Mesenchymal stem cell (in vitro differentiated cells and primary cell): ENCODE data around the gene PI4KA.
"Not testable (repeated sequence)": the region's sequence is repeated elsewhere in the genome, so short reads cannot be mapped to it uniquely, and the experiment has no call there.

Experiments
- DNase-seq: peaks from one replicate; pipeline ENCODE4 v3.0.0-alpha.2; 2013
- H2AFZ ChIP-seq: one replicate; pipeline ENCODE4 v1.6.1; 2013; ENCODE audit warnings: low read depth, mild to moderate bottlenecking, control low read depth, inconsistent platforms, low read length, moderate library complexity
- H2AK5ac ChIP-seq: 2 replicates; pipeline ENCODE4 v1.6.1; 2013; ENCODE audit warnings: low read length, moderate library complexity, mild to moderate bottlenecking, inconsistent platforms; ENCODE audit not compliant: severe bottlenecking
- H2BK120ac ChIP-seq: one replicate; pipeline ENCODE4 v1.6.1; 2013; ENCODE audit warnings: low read depth, mild to moderate bottlenecking, inconsistent platforms, low read length, moderate library complexity
- H2BK12ac ChIP-seq, 2 experiments: one replicate each; pipeline ENCODE4 v1.6.1; 2013; ENCODE audit warnings: inconsistent platforms in 2 of 2, low read length in 2 of 2, mild to moderate bottlenecking in 2 of 2, moderate library complexity in 2 of 2, control low read depth in 1 of 2
- H2BK15ac ChIP-seq: one replicate; pipeline ENCODE4 v1.6.1; 2013; ENCODE audit warnings: mild to moderate bottlenecking, low read depth, inconsistent platforms; ENCODE audit not compliant: poor library complexity, severe bottlenecking
- H2BK5ac ChIP-seq: 2 replicates; pipeline ENCODE4 v1.6.1; 2013; ENCODE audit warnings: low read depth, mild to moderate bottlenecking, low read length, control low read depth, inconsistent platforms; ENCODE audit not compliant: poor library complexity, severe bottlenecking
- H3K14ac ChIP-seq, 2 experiments: one replicate each; pipeline ENCODE4 v1.6.1; 2013; ENCODE audit warnings: inconsistent platforms in 2 of 2, low read length in 2 of 2, control low read depth in 1 of 2, mild to moderate bottlenecking in 1 of 2, moderate library complexity in 1 of 2
- H3K18ac ChIP-seq, 2 experiments: one replicate each; pipeline ENCODE4 v1.6.1; 2013; ENCODE audit warnings: inconsistent platforms in 2 of 2, low read length in 2 of 2, control low read depth in 1 of 2, low read depth in 1 of 2, mild to moderate bottlenecking in 1 of 2
- H3K23ac ChIP-seq, 2 experiments: one replicate each; pipeline ENCODE4 v1.6.1; 2013; ENCODE audit warnings: inconsistent platforms in 2 of 2, low read length in 2 of 2, mild to moderate bottlenecking in 2 of 2, moderate library complexity in 2 of 2, control low read depth in 1 of 2
- H3K27ac ChIP-seq: 2 replicates; pipeline ENCODE4 v1.5.1; 2013; ENCODE audit warnings: mild to moderate bottlenecking, moderate library complexity, low read length, control low read depth, inconsistent platforms; ENCODE audit not compliant: poor library complexity, severe bottlenecking
- H3K27me3 ChIP-seq, 2 experiments: 2 replicates each; pipeline versions ENCODE4 v1.6.1 to v1.7.0; 2013; ENCODE audit warnings: low read length in 2 of 2, mild to moderate bottlenecking in 2 of 2, moderate library complexity in 2 of 2, control low read depth in 1 of 2, inconsistent platforms in 1 of 2; ENCODE audit not compliant: control insufficient read depth in 1 of 2, insufficient read depth in 1 of 2
- H3K36me3 ChIP-seq, 2 experiments: 2 replicates each; pipeline versions ENCODE4 v1.6.1 to v1.7.0; 2013; ENCODE audit warnings: low read length in 2 of 2, control low read depth in 1 of 2, inconsistent platforms in 1 of 2, low read depth in 1 of 2, mild to moderate bottlenecking in 1 of 2; ENCODE audit not compliant: insufficient read depth in 2 of 2, control insufficient read depth in 1 of 2
- H3K4ac ChIP-seq, 2 experiments: one replicate each; pipeline ENCODE4 v1.6.1; 2013; ENCODE audit warnings: inconsistent platforms in 2 of 2, low read length in 2 of 2, mild to moderate bottlenecking in 2 of 2, moderate library complexity in 2 of 2, control low read depth in 1 of 2, low read depth in 1 of 2
- H3K4me1 ChIP-seq: 2 replicates; pipeline ENCODE4 v1.6.1; 2013; ENCODE audit warnings: low read depth, low read length, control low read depth; ENCODE audit not compliant: control insufficient read depth, insufficient read depth
- H3K4me2 ChIP-seq: 2 replicates; pipeline ENCODE4 v1.6.1; 2013; ENCODE audit warnings: low read length, mild to moderate bottlenecking, inconsistent platforms; ENCODE audit not compliant: poor library complexity, severe bottlenecking
- H3K4me3 ChIP-seq, 2 experiments: 2 replicates each; pipeline versions ENCODE4 v1.5.1 to v1.7.0; 2013; ENCODE audit warnings: low read length in 2 of 2, mild to moderate bottlenecking in 2 of 2, control low read depth in 1 of 2, low read depth in 1 of 2; ENCODE audit not compliant: insufficient read depth in 1 of 2
- H3K79me1 ChIP-seq: replicated peaks from 2 replicates; pipeline ENCODE4 v1.6.1; 2013; ENCODE audit warnings: mild to moderate bottlenecking, control low read depth, low read length, inconsistent platforms; ENCODE audit not compliant: poor library complexity, severe bottlenecking
- H3K9ac ChIP-seq: 2 replicates; pipeline ENCODE4 v1.7.0; 2013; ENCODE audit warnings: mild to moderate bottlenecking, low read length, moderate library complexity
- H3K9me3 ChIP-seq: 2 replicates; pipeline ENCODE4 v1.7.0; 2013; ENCODE audit warnings: mild to moderate bottlenecking, low read length; ENCODE audit not compliant: control insufficient read depth
- H4K8ac ChIP-seq: one replicate; pipeline ENCODE4 v1.6.1; 2013; ENCODE audit warnings: inconsistent platforms, mild to moderate bottlenecking, low read length, moderate library complexity
- H4K91ac ChIP-seq: one replicate; pipeline ENCODE4 v1.6.1; 2013; ENCODE audit warnings: mild to moderate bottlenecking, low read length, inconsistent platforms
- WGBS: methylation state at CpG from one replicate; pipeline ENCODE4 v1.1.7; 2013; ENCODE audit warnings: mixed read lengths; 5-methylcytosine and 5-hydroxymethylcytosine counted together

Gene PI4KA

DNA sequence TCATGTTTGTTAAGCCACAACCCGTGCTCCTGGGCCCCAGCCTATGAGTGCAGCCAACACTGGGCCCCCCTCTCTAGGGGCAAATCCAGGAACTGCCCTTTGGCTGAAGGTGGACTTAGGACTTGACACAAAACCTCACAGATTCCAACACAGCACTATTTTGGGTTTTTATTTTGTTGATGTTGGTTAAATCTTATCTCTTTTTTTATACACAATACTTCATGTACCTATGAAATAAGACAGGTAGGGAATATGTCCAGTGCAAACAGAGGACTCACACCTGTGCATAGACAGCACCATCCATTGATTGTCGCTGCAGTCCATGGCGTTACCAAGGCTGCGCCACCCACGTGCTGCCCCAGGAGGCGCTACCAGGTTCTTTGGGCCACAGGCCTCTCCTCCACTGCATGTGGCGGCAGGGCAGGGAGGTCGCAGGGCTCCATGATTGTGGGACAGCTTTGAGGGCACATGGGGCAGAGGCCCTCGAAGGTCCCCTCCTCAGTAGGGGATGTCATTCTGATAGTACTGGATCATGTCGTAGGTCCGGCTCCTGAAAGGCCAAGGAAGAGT lies 151.0 kb downstream of the PI4KA start:
- 96% methylated on average over 10 of the region's 11 CpGs for WGBS

DNA sequence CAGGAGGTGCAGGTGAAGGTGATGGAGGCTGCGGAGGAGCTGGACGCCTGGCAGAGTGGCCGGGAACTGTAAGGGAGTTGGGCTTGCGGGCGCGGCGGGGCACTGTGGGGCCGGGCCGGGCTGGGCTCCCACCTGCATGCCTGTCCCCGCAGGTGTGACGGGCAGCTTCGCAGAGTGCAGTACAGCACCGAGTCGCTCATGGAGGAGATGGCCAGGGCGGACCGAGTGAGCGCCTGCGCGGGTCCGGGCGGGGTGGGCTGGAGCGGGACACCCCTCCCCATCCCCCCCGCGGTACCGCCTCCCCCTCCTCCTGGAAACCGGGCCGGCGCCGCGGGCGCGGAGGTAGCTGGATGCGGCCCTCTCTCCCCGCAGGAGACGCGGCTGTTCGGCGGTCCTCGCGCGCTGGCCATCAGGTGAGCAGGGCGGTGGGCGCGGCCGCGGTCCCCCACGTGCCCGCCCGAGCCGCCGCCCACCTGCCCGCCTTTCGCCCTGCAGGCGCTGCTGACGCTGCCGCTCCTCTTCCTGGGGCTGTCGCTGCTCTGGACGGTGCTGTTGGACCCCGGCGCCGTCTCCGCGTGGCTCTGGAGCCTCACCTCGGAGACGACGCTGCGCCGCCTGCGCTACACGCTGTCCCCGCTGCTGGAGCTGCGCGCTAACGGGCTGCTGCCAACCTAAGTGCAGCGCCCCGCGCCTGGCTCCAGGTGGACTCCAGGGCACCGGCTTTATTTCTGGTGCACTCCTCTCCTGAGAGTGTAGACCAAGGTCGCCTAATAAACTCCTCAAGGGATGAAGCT lies 154.6 kb downstream of the PI4KA start:
- not testable (repeated sequence) for H3K9me3 ChIP-seq, H3K79me1 ChIP-seq, H3K4ac ChIP-seq, H3K23ac ChIP-seq, H2BK120ac ChIP-seq, DNase-seq, H4K91ac ChIP-seq, H3K27me3 ChIP-seq, H3K36me3 ChIP-seq, H2BK12ac ChIP-seq, H3K27ac ChIP-seq, H3K9ac ChIP-seq, H2BK15ac ChIP-seq, H3K14ac ChIP-seq, H2AFZ ChIP-seq, H3K4me1 ChIP-seq, H4K8ac ChIP-seq, H3K18ac ChIP-seq, H2AK5ac ChIP-seq, H2BK5ac ChIP-seq
- Histone ChIP-seq H3K4me2 (peak overlapping the region; percentile 68), H3K4me3 (peak overlapping the region in 1 of 2 experiments; percentile 47)
- WGBS: 3% methylated on average over 22 of the region's 79 CpGs

More for the DNA sequence above, 151.0 kb downstream of the PI4KA start:
- H3K36me3 ChIP-seq: peaks cover 8 to 19% of the 10 kb centered on the region in 2 experiments
- H3K79me1 ChIP-seq, H3K4me1 ChIP-seq, H3K4ac ChIP-seq, H3K9ac ChIP-seq, H3K23ac ChIP-seq, H4K8ac ChIP-seq, H4K91ac ChIP-seq, H2BK120ac ChIP-seq, H2BK5ac ChIP-seq, H3K14ac ChIP-seq, DNase-seq, H3K27ac ChIP-seq, H3K18ac ChIP-seq, H2BK12ac ChIP-seq, H2AK5ac ChIP-seq, H2AFZ ChIP-seq, H2BK15ac ChIP-seq, H3K9me3 ChIP-seq, H3K27me3 ChIP-seq, H3K4me3 ChIP-seq, H3K4me2 ChIP-seq: not testable (repeated sequence)

DNA sequence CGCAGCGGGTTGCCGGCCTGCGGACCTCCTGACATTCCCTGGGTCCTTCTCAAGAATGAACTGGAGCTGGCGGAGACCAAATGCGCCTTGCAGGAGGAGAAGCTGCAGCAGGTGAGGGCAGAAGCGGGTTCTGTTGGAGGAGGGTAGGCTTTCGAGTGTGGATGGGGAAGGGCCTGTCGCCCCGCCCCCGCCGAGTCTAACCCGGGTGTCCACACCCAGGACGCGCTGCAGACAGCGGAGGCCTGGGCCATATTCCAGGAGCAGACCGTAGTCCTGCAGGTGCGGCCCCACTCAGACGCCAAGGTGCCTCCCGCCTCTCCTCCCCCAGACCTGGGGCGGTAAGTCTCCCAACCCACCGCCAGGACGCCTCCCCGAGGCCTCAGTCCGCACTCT lies 155.2 kb downstream of the PI4KA start:
- H2BK12ac ChIP-seq, H2AFZ ChIP-seq, H3K9ac ChIP-seq, H3K14ac ChIP-seq, H3K18ac ChIP-seq, H3K27me3 ChIP-seq, H2BK15ac ChIP-seq, H3K79me1 ChIP-seq, H2BK5ac ChIP-seq, DNase-seq, H4K8ac ChIP-seq, H3K4me3 ChIP-seq, H3K4me1 ChIP-seq, H4K91ac ChIP-seq, H3K23ac ChIP-seq, H2AK5ac ChIP-seq, H3K9me3 ChIP-seq, H3K27ac ChIP-seq, H3K4ac ChIP-seq, H3K36me3 ChIP-seq, H2BK120ac ChIP-seq: not testable (repeated sequence)
- H3K4me2 ChIP-seq: peak overlapping the region; percentile 50
- WGBS: no CpG with 5 or more reads among the region's 25 CpGs

DNA sequence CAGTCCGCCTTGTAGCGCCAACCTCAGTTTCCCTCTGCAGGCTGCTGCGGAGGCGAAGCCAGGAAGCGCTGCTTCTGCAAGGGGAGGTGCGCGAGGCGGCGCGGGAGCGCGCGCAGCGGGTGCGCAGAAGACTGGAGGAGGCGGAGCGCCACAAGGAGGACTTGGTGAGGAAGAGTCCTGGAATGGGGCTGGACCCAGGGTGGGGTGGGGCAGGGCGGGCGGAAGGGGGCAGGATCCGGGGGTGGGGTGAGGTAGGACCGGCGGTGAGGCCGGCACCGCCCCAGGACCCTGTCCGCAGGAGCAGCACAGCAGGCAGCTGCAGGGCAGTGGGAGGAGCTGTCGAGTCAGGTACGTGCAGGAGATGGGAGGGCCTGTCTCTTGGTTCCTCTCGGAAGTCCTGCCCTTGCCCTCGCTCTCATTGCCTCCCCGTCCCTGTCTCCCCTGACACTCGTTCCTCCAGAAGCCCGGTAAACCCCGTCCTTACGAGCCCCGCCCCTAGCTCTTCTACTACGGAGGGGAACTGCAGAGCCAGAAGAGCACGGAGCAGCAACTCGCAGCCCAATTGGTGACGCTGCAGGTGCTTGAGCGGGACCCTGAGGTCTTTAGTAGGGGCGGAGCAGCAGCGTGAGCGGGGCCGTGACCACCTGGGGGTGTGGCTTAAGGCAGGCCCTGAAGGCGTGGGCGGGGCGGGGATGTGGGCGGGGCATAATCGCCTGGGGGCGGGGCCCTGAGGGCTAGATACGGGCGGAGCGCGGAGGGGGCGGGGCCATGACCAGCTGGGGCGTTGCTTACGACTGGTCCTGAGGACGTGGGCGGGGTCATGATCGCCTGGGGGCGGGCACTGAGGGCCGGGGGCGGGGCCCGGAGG lies 155.8 kb downstream of the PI4KA start:
- H3K9me3 ChIP-seq, H3K79me1 ChIP-seq, H2AK5ac ChIP-seq, H3K23ac ChIP-seq, H2BK120ac ChIP-seq, H2AFZ ChIP-seq, H3K14ac ChIP-seq, H3K27me3 ChIP-seq, H3K4ac ChIP-seq, H2BK5ac ChIP-seq, H3K36me3 ChIP-seq, H2BK15ac ChIP-seq, H3K4me1 ChIP-seq: not testable (repeated sequence)
- WGBS: under 1% methylated on average over 26 of the region's 64 CpGs
- Histone ChIP-seq H4K91ac (peak overlapping the region; percentile 61), H3K9ac (peak overlapping the region; percentile 60), H3K18ac (peak overlapping the region in 1 of 2 experiments; percentile 84), H4K8ac (peak overlapping the region; percentile 49), H3K27ac (peak overlapping the region; percentile 52), H2BK12ac (peak overlapping the region in 1 of 2 experiments; percentile 39), H3K4me3 (peak overlapping the region; percentile 55 to 80), H3K4me2 (peak overlapping the region; percentile 60)
- peak; percentile 90 for DNase-seq
